Loucy (cell line): Measurements from ENCODE around the gene DISC1.

Experiments
- H2AFZ ChIP-seq: fragments of 200-600 bp; sonication (generic); 2 replicates; pipeline ENCODE4 v1.6.0; 2016; ENCODE audit warnings: antibody characterized with exemption, mild to moderate bottlenecking, low read length, moderate library complexity
- H3F3A ChIP-seq: fragments of 200-600 bp; 2 replicates; pipeline ENCODE4 v1.6.0; 2016; ENCODE audit warnings: antibody characterized with exemption, low read depth, mild to moderate bottlenecking
- H3K27me3 ChIP-seq: fragments of 200-600 bp; sonication (generic); 2 replicates; pipeline ENCODE4 v1.6.1; 2014; ENCODE audit warnings: low read length, mild to moderate bottlenecking; ENCODE audit not compliant: insufficient read depth, poor library complexity, severe bottlenecking
- H3K36me3 ChIP-seq: fragments of 200-600 bp; sonication (generic); 2 replicates; pipeline ENCODE4 v1.6.1; 2016; ENCODE audit warnings: low read length; ENCODE audit not compliant: insufficient read depth
- H3K4me1 ChIP-seq: fragments of 200-600 bp; sonication (generic); 2 replicates; pipeline ENCODE4 v1.5.1; 2014; ENCODE audit warnings: low read length, mild to moderate bottlenecking; ENCODE audit not compliant: insufficient read depth, poor library complexity, severe bottlenecking
- H3K4me2 ChIP-seq: fragments of 200-600 bp; sonication (generic); 2 replicates; pipeline ENCODE4 v1.6.0; 2014; ENCODE audit warnings: antibody characterized with exemption, low read length, low read depth, mild to moderate bottlenecking; ENCODE audit not compliant: poor library complexity, severe bottlenecking
- H3K4me3 ChIP-seq: fragments of 200-600 bp; sonication (generic); 2 replicates; pipeline ENCODE4 v1.5.1; 2014; ENCODE audit warnings: low read length, mild to moderate bottlenecking, mixed read lengths; ENCODE audit not compliant: poor library complexity, severe bottlenecking
- H3K79me2 ChIP-seq: fragments of 200-600 bp; sonication (generic); 2 replicates; pipeline ENCODE4 v1.6.1; 2014; ENCODE audit warnings: low read length; ENCODE audit not compliant: insufficient read depth
- H3K9ac ChIP-seq: fragments of 200-600 bp; sonication (generic); 2 replicates; pipeline ENCODE4 v1.6.0; 2014; ENCODE audit warnings: mild to moderate bottlenecking, low read depth, low read length, moderate library complexity; ENCODE audit not compliant: poor library complexity, severe bottlenecking
- H3K9me2 ChIP-seq: fragments of 200-600 bp; sonication (generic); replicated peaks from 2 replicates; pipeline ENCODE4 v1.6.1; 2016; ENCODE audit warnings: low read depth, low read length, mixed read lengths
- H3K9me3 ChIP-seq: fragments of 200-600 bp; sonication (generic); 2 replicates; pipeline ENCODE4 v1.6.1; 2014; ENCODE audit warnings: mild to moderate bottlenecking, antibody characterized with exemption, low read length, low read depth; ENCODE audit not compliant: insufficient read depth
- H4K20me1 ChIP-seq: fragments of 200-600 bp; sonication (generic); 2 replicates; pipeline ENCODE4 v1.6.0; 2014; ENCODE audit warnings: antibody characterized with exemption, low read length, mild to moderate bottlenecking; ENCODE audit not compliant: insufficient read depth, poor library complexity, severe bottlenecking
- EZH2phosphoT487 ChIP-seq: fragments of 200-600 bp; IDR thresholded peaks from 2 replicates; pipeline ENCODE4 v1.6.1; 2018; ENCODE audit warnings: antibody characterized with exemption, mild to moderate bottlenecking, moderate library complexity, borderline replicate concordance
- TF ChIP-seq, protein P1 (sequence below): fragments of 200-600 bp; sonication (generic); conservative IDR thresholded peaks from 2 replicates; pipeline ENCODE4 v1.5.1; 2014; ENCODE audit warnings: mild to moderate bottlenecking, antibody characterized with exemption, low read length

Gene DISC1

GRCh38 chr1:231990388-231990787 lies 363.8 kb downstream of the DISC1 start:
- H3K9me2 ChIP-seq: no peaks in the 10 kb centered on the region
- H2AFZ ChIP-seq: no peak overlapping the region
- no peak overlapping the region for H3K9ac ChIP-seq
- H3K79me2 ChIP-seq: no peaks in the 10 kb centered on the region
- no peak overlapping the region for H3K4me3 ChIP-seq
- H3F3A ChIP-seq: no peaks in the 10 kb centered on the region
- no peaks in the 10 kb centered on the region for H3K27me3 ChIP-seq
- no peak overlapping the region for H3K4me2 ChIP-seq
- no peak for TF ChIP-seq EZH2phosphoT487
- TF ChIP-seq, protein P1, sequence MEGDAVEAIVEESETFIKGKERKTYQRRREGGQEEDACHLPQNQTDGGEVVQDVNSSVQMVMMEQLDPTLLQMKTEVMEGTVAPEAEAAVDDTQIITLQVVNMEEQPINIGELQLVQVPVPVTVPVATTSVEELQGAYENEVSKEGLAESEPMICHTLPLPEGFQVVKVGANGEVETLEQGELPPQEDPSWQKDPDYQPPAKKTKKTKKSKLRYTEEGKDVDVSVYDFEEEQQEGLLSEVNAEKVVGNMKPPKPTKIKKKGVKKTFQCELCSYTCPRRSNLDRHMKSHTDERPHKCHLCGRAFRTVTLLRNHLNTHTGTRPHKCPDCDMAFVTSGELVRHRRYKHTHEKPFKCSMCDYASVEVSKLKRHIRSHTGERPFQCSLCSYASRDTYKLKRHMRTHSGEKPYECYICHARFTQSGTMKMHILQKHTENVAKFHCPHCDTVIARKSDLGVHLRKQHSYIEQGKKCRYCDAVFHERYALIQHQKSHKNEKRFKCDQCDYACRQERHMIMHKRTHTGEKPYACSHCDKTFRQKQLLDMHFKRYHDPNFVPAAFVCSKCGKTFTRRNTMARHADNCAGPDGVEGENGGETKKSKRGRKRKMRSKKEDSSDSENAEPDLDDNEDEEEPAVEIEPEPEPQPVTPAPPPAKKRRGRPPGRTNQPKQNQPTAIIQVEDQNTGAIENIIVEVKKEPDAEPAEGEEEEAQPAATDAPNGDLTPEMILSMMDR: no peak
- H4K20me1 ChIP-seq: no peaks in the 10 kb centered on the region
- no peaks in the 10 kb centered on the region for H3K9me3 ChIP-seq
- no peaks in the 10 kb centered on the region for H3K4me1 ChIP-seq
- H3K36me3 ChIP-seq: no peaks in the 10 kb centered on the region

DNA sequence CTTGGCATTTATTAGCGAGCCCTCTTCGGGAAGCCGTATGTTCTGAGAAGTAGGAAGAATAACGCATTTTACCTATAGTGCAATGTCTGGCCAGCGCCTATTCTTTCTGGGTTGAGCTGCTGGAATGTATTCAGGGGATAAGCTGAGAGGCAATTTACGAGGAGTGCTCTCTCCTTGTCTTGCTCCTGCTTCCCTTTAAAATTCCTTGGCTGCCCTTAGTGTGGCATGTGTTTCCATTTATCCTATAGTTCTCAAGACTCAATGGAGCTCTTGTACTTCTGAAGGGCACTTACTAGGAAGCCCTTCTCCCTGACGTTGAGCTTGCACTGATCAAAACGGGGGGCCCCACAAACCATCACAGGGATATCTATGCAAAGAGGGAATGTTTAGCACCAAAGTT lies 364.6 kb downstream of the DISC1 start:
- Histone ChIP-seq H2AFZ (no peak overlapping the region), H3K79me2 (no peaks in the 10 kb centered on the region), H4K20me1 (no peaks in the 10 kb centered on the region)

DNA sequence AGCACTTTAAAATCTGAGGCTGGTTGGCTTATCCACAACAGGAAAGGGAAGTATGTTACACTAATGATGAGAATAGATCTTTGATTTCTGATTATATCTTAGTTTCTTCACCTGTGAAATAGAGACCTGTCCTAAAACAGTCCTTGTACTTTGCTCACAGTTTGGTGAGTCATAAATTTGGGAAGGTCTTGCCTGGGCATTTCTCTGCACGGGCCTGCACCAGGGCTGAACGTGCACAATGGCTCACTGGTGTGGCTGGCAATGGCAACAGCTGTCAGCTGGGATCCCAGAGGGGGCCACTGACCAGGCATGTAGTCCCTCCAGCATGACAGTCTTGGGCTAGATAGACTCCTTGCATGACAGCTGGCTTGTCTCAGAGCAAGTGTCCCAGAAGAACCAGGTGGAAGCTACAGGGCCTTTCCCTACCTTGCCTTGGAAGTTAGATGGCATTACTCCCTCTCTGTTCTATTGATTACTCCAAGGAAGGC lies 367.4 kb downstream of the DISC1 start:
- H3F3A ChIP-seq: no peaks in the 10 kb centered on the region
- no peaks in the 10 kb centered on the region for H3K9me2 ChIP-seq
- no peak overlapping the region for H3K9ac ChIP-seq
- no peaks in the 10 kb centered on the region for H3K9me3 ChIP-seq
- H3K4me3 ChIP-seq: no peak overlapping the region
- no peaks in the 10 kb centered on the region for H4K20me1 ChIP-seq
- no peak overlapping the region for H2AFZ ChIP-seq
- H3K27me3 ChIP-seq: no peaks in the 10 kb centered on the region
- no peaks in the 10 kb centered on the region for H3K79me2 ChIP-seq
- no peaks in the 10 kb centered on the region for H3K4me1 ChIP-seq
- TF ChIP-seq, protein P1: no peak
- TF ChIP-seq EZH2phosphoT487: no peak
- no peaks in the 10 kb centered on the region for H3K36me3 ChIP-seq
- H3K4me2 ChIP-seq: no peak overlapping the region

More for the DNA sequence above, 364.6 kb downstream of the DISC1 start:
- H3K36me3 ChIP-seq: no peaks in the 10 kb centered on the region
- TF ChIP-seq, protein P1: no peak
- TF ChIP-seq EZH2phosphoT487: no peak
- H3F3A ChIP-seq: no peaks in the 10 kb centered on the region
- no peak overlapping the region for H3K4me2 ChIP-seq
- H3K27me3 ChIP-seq: no peaks in the 10 kb centered on the region
- no peaks in the 10 kb centered on the region for H3K4me1 ChIP-seq
- H3K4me3 ChIP-seq: no peak overlapping the region
- H3K9me2 ChIP-seq: no peaks in the 10 kb centered on the region
- H3K9ac ChIP-seq: no peak overlapping the region
- no peaks in the 10 kb centered on the region for H3K9me3 ChIP-seq
